ENCODE data around the gene PIGR.

Gene PIGR

GRCh38 chr1:206946261-206946660 is at the start of gene PIGR:
Gene PIGR (minus strand): TSS chr1:206946466. CDS start chr1:206940531, 5,935 bp downstream.
- no peak for DNase-seq

- no peak for DNase-seq
Measured at GRCh38 chr1:206992790-206993189, 46.5 kb upstream of the PIGR start.

GRCh38 chr1:206987873-206988272 is 41.6 kb upstream of the PIGR start:
- no peak for DNase-seq

GRCh38 chr1:206986885-206987284 is 40.6 kb upstream of the PIGR start:
- DNase-seq, result no peak

GRCh38 chr1:206986402-206986801 is 40.1 kb upstream of the PIGR start:
- DNase-seq, result no peak

GRCh38 chr1:206985162-206985749 is 39.0 kb upstream of the PIGR start:
- no peak for DNase-seq

GRCh38 chr1:206982216-206982615 is 36.0 kb upstream of the PIGR start:
- peak; percentile 41 for DNase-seq

- peak; percentile 30 for DNase-seq
Measured at GRCh38 chr1:206979379-206980043, 33.2 kb upstream of the PIGR start.

GRCh38 chr1:206978259-206978658 is 32.0 kb upstream of the PIGR start:
- peak; percentile 7 for DNase-seq

GRCh38 chr1:206975306-206975705 is 29.0 kb upstream of the PIGR start:
- DNase-seq, result no peak

- DNase-seq, result no peak
Measured at GRCh38 chr1:206974140-206974539, 27.9 kb upstream of the PIGR start.

- DNase-seq, result no peak
Measured at GRCh38 chr1:206972728-206973127, 26.5 kb upstream of the PIGR start.

- peak; percentile 97 for DNase-seq
Measured at GRCh38 chr1:206971029-206971655, 24.9 kb upstream of the PIGR start.

GRCh38 chr1:206970446-206970845 is 24.2 kb upstream of the PIGR start, which contains the start of gene FCAMR:
Gene FCAMR (minus strand): TSS chr1:206970460. CDS start chr1:206970125, 335 bp downstream.
- peak; percentile 50 for DNase-seq

- DNase-seq, result no peak
Measured at GRCh38 chr1:206969090-206969489, 22.8 kb upstream of the PIGR start.

GRCh38 chr1:206967096-206967849 is 21.0 kb upstream of the PIGR start:
- peak; percentile 96 for DNase-seq

GRCh38 chr1:206965781-206966180 is 19.5 kb upstream of the PIGR start:
- no peak for DNase-seq

GRCh38 chr1:206963740-206964139 is 17.5 kb upstream of the PIGR start:
- DNase-seq, result no peak

- DNase-seq, result peak; percentile 5
Measured at GRCh38 chr1:206963119-206963712, 16.9 kb upstream of the PIGR start.

GRCh38 chr1:206962272-206962671 is 16.0 kb upstream of the PIGR start:
- peak; percentile 88 for DNase-seq

GRCh38 chr1:206961668-206962067 is 15.4 kb upstream of the PIGR start:
- no peak for DNase-seq

- no peak for DNase-seq
Measured at GRCh38 chr1:206960676-206961386, 14.6 kb upstream of the PIGR start.

Measured in MV-4-11 (cell line).